Aorta (tissue), 5 donors: Measurements from ENCODE around the gene FOXI1. TPM values are rescaled to one million over a fixed set of nuclear protein-coding genes. Genes with fewer than 3 reads are reported as not detected.
"Not testable (repeated sequence)": the region's sequence is repeated elsewhere in the genome, so short reads cannot be mapped to it uniquely, and the experiment has no call there.

ENCODE experiments used
- ATAC-seq: fragments of 200-7000 bp; cut with Tn5 transposase; one replicate; pipeline ENCODE4 v1.9.1; 2022; ENCODE audit warnings: moderate library complexity; ENCODE audit not compliant: low FRiP score
- DNase-seq, 2 donors: peaks; one replicate each; pipeline ENCODE4 v3.0.0-alpha.2; 2020
- H3K27ac ChIP-seq, 2 donors: one replicate each; pipeline ENCODE4 v1.5.1; 2013; ENCODE audit warnings: low read length in 2 of 2, mild to moderate bottlenecking in 2 of 2, moderate library complexity in 2 of 2, control low read depth in 1 of 2, inconsistent platforms in 1 of 2, low read depth in 1 of 2
- H3K27me3 ChIP-seq, 2 donors: one replicate each; pipeline ENCODE4 v1.6.1; 2013; ENCODE audit warnings: control low read depth in 1 of 2, low read length in 1 of 2, mild to moderate bottlenecking in 1 of 2, moderate library complexity in 1 of 2; ENCODE audit not compliant: insufficient read depth in 2 of 2, control insufficient read depth in 1 of 2
- H3K36me3 ChIP-seq, 2 donors: one replicate each; pipeline ENCODE4 v1.6.1; 2013; ENCODE audit warnings: control low read depth in 1 of 2, low read length in 1 of 2, mild to moderate bottlenecking in 1 of 2; ENCODE audit not compliant: insufficient read depth in 2 of 2, control insufficient read depth in 1 of 2
- H3K4me1 ChIP-seq, 2 donors: one replicate each; pipeline ENCODE4 v1.6.1; 2013; ENCODE audit warnings: low read length in 2 of 2, control low read depth in 1 of 2, mild to moderate bottlenecking in 1 of 2, moderate library complexity in 1 of 2; ENCODE audit not compliant: insufficient read depth in 2 of 2, control insufficient read depth in 1 of 2
- H3K4me3 ChIP-seq, 2 donors: one replicate each; pipeline ENCODE4 v1.5.1; 2013; ENCODE audit warnings: low read length in 2 of 2, control low read depth in 1 of 2, mild to moderate bottlenecking in 1 of 2
- H3K9me3 ChIP-seq: one replicate; pipeline ENCODE4 v1.6.1; 2013; ENCODE audit warnings: mild to moderate bottlenecking, low read length; ENCODE audit not compliant: control insufficient read depth
- WGBS, 2 donors: extraction: QIAGEN DNeasy Blood & Tissue Kit; methylation state at CpG; one replicate each; pipeline ENCODE4 v1.1.7; 2013; 5-methylcytosine and 5-hydroxymethylcytosine counted together
- intact Hi-C, 2 donors: fragments of 100-400 bp; cut with DNase I; formaldehyde crosslinking; loops; one replicate each; pipeline versions ENCODE4 v1.14.2 to v1.15.0; 2022
- polyA plus RNA-seq, 2 donors: library from polyadenylated mRNA; stranded (reverse); fragments of 200-250 nt; gene quantifications; one replicate each; pipeline ENCODE4 v1.2.3, GENCODE V29; 2013
- total RNA-seq, 2 donors: library from RNA; stranded (reverse); fragmentation: NEBNext Ultra II Directional; extraction: Animal tissue kit (Norgen Biotek cat#: 25700); gene quantifications; one replicate each; pipeline ENCODE4 v1.2.1, GENCODE V29; 2021
- donor health status: healthy with polysubstance abuse.
- donor health status: Bipolar disorder and iron deficiency.
- donor health status: DM: no; HTN: no; CAD: no.
- donor health status: DM: no; HTN: no; CAD: no.
- donor health status: DM: yes; HTN: yes; CAD: no.

Gene FOXI1
- total and polyA plus RNA-seq, 4 donors, result not detected

- no peak for ATAC-seq
- intact Hi-C loops, result no loop called here
- H3K27me3 ChIP-seq, result no peaks in the 10 kb centered on the region
- no peaks in the 10 kb centered on the region for H3K4me1 ChIP-seq
- no peak overlapping the region for H3K4me3 ChIP-seq
- DNase-seq, result no peak
- 87 to 89% methylated on average over 4 of the region's 4 CpGs for WGBS, 2 donors
- no peak overlapping the region for H3K27ac ChIP-seq
- H3K9me3 ChIP-seq, result no peaks in the 10 kb centered on the region
- H3K36me3 ChIP-seq, result no peaks in the 10 kb centered on the region
Observed at GRCh38 chr5:170081616-170082015, 24.1 kb upstream of the FOXI1 start.

GRCh38 chr5:170082701-170083100, 23.0 kb upstream of the FOXI1 start:
- Histone ChIP-seq H3K4me3 (no peak overlapping the region), H3K4me1 (no peaks in the 10 kb centered on the region), H3K9me3 (no peaks in the 10 kb centered on the region), H3K36me3 (no peaks in the 10 kb centered on the region), H3K27me3 (no peaks in the 10 kb centered on the region), H3K27ac (no peak overlapping the region)
- DNase-seq (no peak), ATAC-seq (no peak)
- WGBS, 2 donors, result 80 to 85% methylated on average over 7 of the region's 7 CpGs
- intact Hi-C loops, result no loop called here

- 81 to 86% methylated on average over 3 of the region's 3 CpGs for WGBS, 2 donors
- DNase-seq (no peak), ATAC-seq (no peak)
- no peak overlapping the region for H3K4me3 ChIP-seq
- H3K4me1 ChIP-seq, result no peaks in the 10 kb centered on the region
- intact Hi-C loops, result no loop called here
- H3K27ac ChIP-seq, result no peak overlapping the region
- peaks cover 2% of the 10 kb centered on the region for H3K9me3 ChIP-seq
- no peaks in the 10 kb centered on the region for H3K27me3 ChIP-seq
- H3K36me3 ChIP-seq, result no peaks in the 10 kb centered on the region
Observed at GRCh38 chr5:170087168-170087817, 18.4 kb upstream of the FOXI1 start.

GRCh38 chr5:170092455-170093101, 13.1 kb upstream of the FOXI1 start:
- H3K9me3 ChIP-seq, result peaks cover 2% of the 10 kb centered on the region
- no peak overlapping the region for H3K4me3 ChIP-seq
- ATAC-seq (peak; percentile 24), DNase-seq (no peak)
- no peaks in the 10 kb centered on the region for H3K36me3 ChIP-seq
- no peaks in the 10 kb centered on the region for H3K4me1 ChIP-seq
- intact Hi-C loops, result no loop called here
- WGBS, 2 donors, result 44 to 46% methylated on average over 5 of the region's 5 CpGs
- no peak overlapping the region for H3K27ac ChIP-seq
- no peaks in the 10 kb centered on the region for H3K27me3 ChIP-seq

GRCh38 chr5:170094329-170094728, 11.4 kb upstream of the FOXI1 start:
- intact Hi-C loops, DNase-seq, H3K4me1 ChIP-seq, H3K9me3 ChIP-seq, H3K27me3 ChIP-seq, H3K36me3 ChIP-seq, H3K4me3 ChIP-seq, H3K27ac ChIP-seq, ATAC-seq: not testable (repeated sequence)
- 90 to 94% methylated on average over 10 of the region's 10 CpGs for WGBS, 2 donors

GRCh38 chr5:170095646-170096045, 10.1 kb upstream of the FOXI1 start:
- no peak overlapping the region for H3K27ac ChIP-seq
- 43 to 44% methylated on average over 1 of the region's 1 CpG for WGBS, 2 donors
- H3K4me1 ChIP-seq, result no peaks in the 10 kb centered on the region
- H3K4me3 ChIP-seq, result no peak overlapping the region
- peaks cover 2% of the 10 kb centered on the region for H3K9me3 ChIP-seq
- ATAC-seq (no peak), DNase-seq (no peak)
- no peaks in the 10 kb centered on the region for H3K27me3 ChIP-seq
- H3K36me3 ChIP-seq, result no peaks in the 10 kb centered on the region
- intact Hi-C loops, result no loop called here

- Histone ChIP-seq H3K27me3 (no peaks in the 10 kb centered on the region), H3K4me1 (no peaks in the 10 kb centered on the region), H3K4me3 (no peak overlapping the region), H3K36me3 (no peaks in the 10 kb centered on the region), H3K27ac (no peak overlapping the region), H3K9me3 (no peaks in the 10 kb centered on the region)
- DNase-seq (peak in 1 of 2 donors; percentile 58), ATAC-seq (no peak)
- intact Hi-C loops, result no loop called here
- 74% methylated on average over 9 of the region's 9 CpGs for WGBS, 2 donors
Observed at GRCh38 chr5:170097934-170098333, 7.8 kb upstream of the FOXI1 start.

- H3K36me3 ChIP-seq, result no peaks in the 10 kb centered on the region
- no peak overlapping the region for H3K4me3 ChIP-seq
- intact Hi-C loops, result loop anchor here in 1 of 2 donors (2.0 to 10.0 kb wide), 2 partner anchors 84 to 324 kb away; no protein-coding TSS in a partner anchor
- no peak overlapping the region for H3K27ac ChIP-seq
- ATAC-seq (peak; percentile 66), DNase-seq (peak; percentile 82 to 86)
- no peaks in the 10 kb centered on the region for H3K4me1 ChIP-seq
- H3K27me3 ChIP-seq, result no peaks in the 10 kb centered on the region
- 31 to 32% methylated on average over 13 of the region's 13 CpGs for WGBS, 2 donors
- H3K9me3 ChIP-seq, result no peaks in the 10 kb centered on the region
Observed at GRCh38 chr5:170100066-170100943, 5.4 kb upstream of the FOXI1 start.
